Measurements from ENCODE around the gene FOLR2.
"Not testable (repeated sequence)": the region's sequence is repeated elsewhere in the genome, so short reads cannot be mapped to it uniquely, and the experiment has no call there.

The FOLR2 gene

DNA sequence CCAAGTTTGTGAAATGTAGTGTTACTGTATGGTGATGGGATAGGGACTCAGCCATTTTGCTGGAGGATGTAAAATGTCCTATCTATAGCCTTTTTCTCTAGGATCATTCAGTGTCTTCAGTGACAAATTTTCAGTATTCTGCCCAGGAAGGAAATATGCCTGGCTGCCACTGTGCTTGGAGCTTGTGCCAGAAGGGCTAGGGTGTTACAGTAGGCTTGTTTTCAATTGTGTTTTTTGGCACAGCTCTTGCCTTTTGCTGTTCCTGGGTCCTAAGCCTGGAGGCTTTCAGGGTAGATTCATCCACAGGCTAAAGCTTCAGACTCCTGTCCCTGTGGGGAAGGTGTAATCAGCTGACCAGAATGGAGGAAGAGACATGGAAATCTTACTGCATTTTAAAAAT lies 49.4 kb downstream of the FOLR2 start:
- no peak overlapping the region for H3K4me3 ChIP-seq (ENCODE audit: low read depth in 1 of 2, low read length in 2 of 2)
- H3K36me3 ChIP-seq (ENCODE audit: insufficient read depth, low read length): no peaks in the 10 kb centered on the region

DNA sequence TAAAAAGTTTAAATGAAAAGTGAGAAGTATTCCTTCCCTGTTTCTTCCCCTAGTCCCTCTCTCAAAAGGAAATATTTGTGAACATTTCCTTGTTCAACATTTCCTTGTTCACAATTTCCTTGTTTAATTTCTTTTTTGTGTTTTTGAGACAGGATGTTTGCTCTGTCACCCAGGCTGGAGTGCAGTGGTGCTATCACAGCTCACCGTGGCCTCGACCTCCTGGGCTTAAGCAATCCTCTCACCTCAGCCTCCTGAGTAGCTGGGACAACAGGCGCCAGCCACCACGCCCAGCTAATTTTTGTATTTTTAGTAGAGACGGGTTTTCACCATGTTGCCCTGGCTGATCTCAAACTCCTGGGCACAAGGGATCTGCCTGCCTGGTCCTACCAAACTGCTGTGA lies 50.4 kb downstream of the FOLR2 start:
- not testable (repeated sequence) for H3K4me1 ChIP-seq (ENCODE audit: insufficient read depth, low read length); H3K27me3 ChIP-seq (ENCODE audit: control insufficient read depth in 1 of 2, insufficient read depth in 2 of 2, low read length in 2 of 2); H3K9ac ChIP-seq (ENCODE audit: low read length); H3K36me3 ChIP-seq (ENCODE audit: insufficient read depth, low read length); H3K27ac ChIP-seq (ENCODE audit: low read depth, low read length); H3K4me3 ChIP-seq (ENCODE audit: low read depth in 1 of 2, low read length in 2 of 2); H3K9me3 ChIP-seq (ENCODE audit: low read length)

More for the DNA sequence above, 49.4 kb downstream of the FOLR2 start:
- no peaks in the 10 kb centered on the region for H3K27me3 ChIP-seq (ENCODE audit: control insufficient read depth in 1 of 2, insufficient read depth in 2 of 2, low read length in 2 of 2)
- H3K9ac ChIP-seq (ENCODE audit: low read length): no peak overlapping the region
- H3K4me1 ChIP-seq (ENCODE audit: insufficient read depth, low read length): no peaks in the 10 kb centered on the region
- H3K27ac ChIP-seq (ENCODE audit: low read depth, low read length): no peak overlapping the region
- no peaks in the 10 kb centered on the region for H3K9me3 ChIP-seq (ENCODE audit: low read length)

DNA sequence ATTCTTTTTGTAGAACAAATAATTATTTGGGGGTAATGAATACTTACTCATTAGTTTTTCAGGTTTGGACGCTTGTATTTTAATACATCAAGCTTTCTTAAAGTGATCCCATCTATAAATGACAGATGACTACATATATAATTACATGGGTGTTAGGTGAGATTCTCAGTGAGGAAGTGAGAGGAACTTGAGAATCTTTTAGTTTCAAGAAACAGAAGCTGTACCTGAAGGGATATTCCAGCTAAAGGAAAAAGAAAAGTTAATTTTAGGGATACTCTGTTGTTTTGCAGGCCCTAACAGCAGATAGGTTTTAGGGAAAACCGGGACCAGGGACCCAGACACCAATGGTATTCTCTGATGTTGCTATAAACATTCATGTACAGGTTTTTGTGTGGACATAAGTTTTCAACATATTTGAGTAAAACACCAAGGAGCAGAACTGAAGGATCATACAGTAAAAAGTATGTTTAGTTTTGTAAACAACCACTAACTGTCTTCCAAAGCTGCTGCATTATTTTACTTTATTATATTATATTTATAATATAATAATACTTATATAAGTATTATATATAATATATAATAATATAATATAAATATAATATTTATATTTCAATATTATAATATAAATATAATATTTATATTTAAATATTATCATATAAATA lies 51.5 kb downstream of the FOLR2 start:
- Histone ChIP-seq H3K4me1 (ENCODE audit: insufficient read depth, low read length) (no peaks in the 10 kb centered on the region), H3K4me3 (ENCODE audit: low read depth in 1 of 2, low read length in 2 of 2) (no peak overlapping the region), H3K36me3 (ENCODE audit: insufficient read depth, low read length) (no peaks in the 10 kb centered on the region), H3K9me3 (ENCODE audit: low read length) (no peaks in the 10 kb centered on the region), H3K27ac (ENCODE audit: low read depth, low read length) (no peak overlapping the region), H3K9ac (ENCODE audit: low read length) (no peak overlapping the region), H3K27me3 (ENCODE audit: control insufficient read depth in 1 of 2, insufficient read depth in 2 of 2, low read length in 2 of 2) (no peaks in the 10 kb centered on the region)
